ENCODE data around the gene IGLON5.

DNA sequence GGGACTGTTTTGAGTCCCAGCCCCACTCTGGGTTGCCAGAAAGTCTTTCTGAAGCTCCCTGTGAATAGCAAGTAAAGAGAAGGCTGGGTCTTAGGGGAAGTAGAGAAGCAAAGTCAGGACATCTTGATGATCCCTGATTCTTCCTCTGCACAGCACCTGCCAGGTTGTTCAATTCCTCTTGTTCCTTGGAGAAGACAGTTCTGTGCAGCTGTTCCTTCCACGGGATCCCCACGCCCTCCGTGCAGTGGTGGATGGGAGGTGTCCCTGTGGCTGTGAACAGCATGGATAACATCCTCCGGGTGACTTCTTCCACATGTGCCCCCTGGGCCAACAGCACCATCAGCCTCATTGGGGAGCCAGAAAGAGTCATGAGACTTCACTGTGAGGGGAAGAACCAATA lies 29.1 kb upstream of the IGLON5 start:
- no peak for TF ChIP-seq CTCF (IDR thresholded peaks at IDR 0.05)
- TF ChIP-seq POLR2A (IDR thresholded peaks at IDR 0.05): no peak

Data from body of pancreas (tissue), 4 donors.